Lung microvascular endothelial cell (primary cell): ENCODE data around the gene TAGLN3. TPM values are rescaled to one million over a fixed set of nuclear protein-coding genes. Genes with fewer than 3 reads are reported as not detected.
"Not testable (repeated sequence)": the region's sequence is repeated elsewhere in the genome, so short reads cannot be mapped to it uniquely, and the experiment has no call there.

ENCODE experiments used
- DNase-seq, 2 donors: peaks; one replicate each; pipeline versions ENCODE4 v3.0.0 to v3.0.0-alpha.2; 2010; ENCODE audit warnings: low read depth in 2 of 2
- total RNA-seq: library from RNA; depleted of rRNA; stranded (reverse); fragments of >200 nt; gene quantifications from 2 replicates; pipeline ENCODE4 v1.2.1, GENCODE V29; 2014

Gene TAGLN3
- total RNA-seq, 1 donor from 2014 or later, result not detected

GRCh38 chr3:112007633-112008032, 8.9 kb downstream of the TAGLN3 start:
- DNase-seq, result no peak

- no peak for DNase-seq
Observed at GRCh38 chr3:112009670-112010069, 10.9 kb downstream of the TAGLN3 start.

GRCh38 chr3:112010636-112011035, 11.9 kb downstream of the TAGLN3 start:
- DNase-seq, result no peak

GRCh38 chr3:112011376-112011940, 12.7 kb downstream of the TAGLN3 start:
- no peak for DNase-seq

GRCh38 chr3:112012205-112012992, 13.7 kb downstream of the TAGLN3 start:
- DNase-seq, result no peak

GRCh38 chr3:112013058-112013783, 14.5 kb downstream of the TAGLN3 start:
- peak; percentile 66 to 75 for DNase-seq

GRCh38 chr3:112013784-112014143, 15.0 kb downstream of the TAGLN3 start:
- DNase-seq, result no peak

GRCh38 chr3:112017091-112017490, 18.4 kb downstream of the TAGLN3 start:
- DNase-seq, result peak; percentile 11 to 38

GRCh38 chr3:112018712-112019111, 20.0 kb downstream of the TAGLN3 start:
- DNase-seq, result no peak

- no peak for DNase-seq
Observed at GRCh38 chr3:112019716-112020115, 21.0 kb downstream of the TAGLN3 start.

GRCh38 chr3:112020674-112021085, 22.0 kb downstream of the TAGLN3 start:
- DNase-seq, result no peak

- DNase-seq, result no peak
Observed at GRCh38 chr3:112027142-112027541, 28.4 kb downstream of the TAGLN3 start.

- no peak for DNase-seq
Observed at GRCh38 chr3:112027826-112028225, 29.1 kb downstream of the TAGLN3 start.

GRCh38 chr3:112030901-112031300, 32.2 kb downstream of the TAGLN3 start:
- peak in 1 of 2 donors; percentile 41 for DNase-seq

- DNase-seq, result no peak
Observed at GRCh38 chr3:112032098-112032731, 33.5 kb downstream of the TAGLN3 start.

- DNase-seq, result no peak
Observed at GRCh38 chr3:112034436-112034835, 35.7 kb downstream of the TAGLN3 start, which contains the start of gene TMPRSS7. TMPRSS7 (plus strand) TSS chr3:112034736; CDS start chr3:112034846, 110 bp downstream.

GRCh38 chr3:112035241-112035640, 36.5 kb downstream of the TAGLN3 start:
- no peak for DNase-seq

GRCh38 chr3:112037194-112037593, 38.5 kb downstream of the TAGLN3 start:
- not testable (repeated sequence) for DNase-seq

- no peak for DNase-seq
Observed at GRCh38 chr3:112038863-112039262, 40.1 kb downstream of the TAGLN3 start.

- DNase-seq, result no peak
Observed at GRCh38 chr3:112041321-112041720, 42.6 kb downstream of the TAGLN3 start.

GRCh38 chr3:112042842-112043280, 44.1 kb downstream of the TAGLN3 start:
- peak; percentile 16 to 86 for DNase-seq
